GM23248 (cell line): Measurements from ENCODE around the gene GGCX. TPM values are rescaled to one million over a fixed set of nuclear protein-coding genes. Genes with fewer than 3 reads are reported as not detected.

ENCODE experiments used
- DNase-seq: peaks from one replicate; pipeline ENCODE4 v3.0.0-alpha.2; 2015
- H2AFZ ChIP-seq: fragments of 200-600 bp; sonication (generic); 2 replicates; pipeline ENCODE4 v1.6.1; 2016; ENCODE audit warnings: antibody characterized with exemption
- H3F3A ChIP-seq: fragments of 200-600 bp; sonication (generic); 2 replicates; pipeline ENCODE4 v1.6.1; 2016; ENCODE audit warnings: mild to moderate bottlenecking, antibody characterized with exemption, mixed run types; ENCODE audit not compliant: insufficient read depth
- H3K27ac ChIP-seq: fragments of 200-600 bp; sonication (generic); 2 replicates; pipeline ENCODE4 v1.5.1; 2016; ENCODE audit warnings: mild to moderate bottlenecking
- H3K27me3 ChIP-seq: fragments of 200-600 bp; sonication (generic); replicated peaks from 2 replicates; pipeline ENCODE4 v1.6.1; 2016; ENCODE audit warnings: mild to moderate bottlenecking; ENCODE audit not compliant: insufficient read depth
- H3K36me3 ChIP-seq: fragments of 200-600 bp; sonication (generic); 2 replicates; pipeline ENCODE4 v1.6.1; 2016; ENCODE audit warnings: low read depth, mild to moderate bottlenecking
- H3K4me1 ChIP-seq: fragments of 200-600 bp; sonication (generic); 2 replicates; pipeline ENCODE4 v1.6.1; 2016; ENCODE audit warnings: mild to moderate bottlenecking; ENCODE audit not compliant: insufficient read depth
- H3K4me2 ChIP-seq: fragments of 200-600 bp; sonication (generic); one replicate; pipeline ENCODE4 v1.6.1; 2016; ENCODE audit warnings: mild to moderate bottlenecking; ENCODE audit not compliant: unreplicated experiment
- H3K4me3 ChIP-seq: fragments of 200-600 bp; sonication (generic); 2 replicates; pipeline ENCODE4 v1.5.1; 2016; ENCODE audit warnings: mild to moderate bottlenecking
- H3K79me2 ChIP-seq: fragments of 200-600 bp; sonication (generic); 2 replicates; pipeline ENCODE4 v1.6.1; 2016; ENCODE audit warnings: mild to moderate bottlenecking; ENCODE audit not compliant: insufficient read depth
- H3K9ac ChIP-seq: fragments of 200-600 bp; sonication (generic); 2 replicates; pipeline ENCODE4 v1.6.1; 2016; ENCODE audit warnings: mild to moderate bottlenecking
- H3K9me2 ChIP-seq: fragments of 200-600 bp; sonication (generic); 2 replicates; pipeline ENCODE4 v1.6.1; 2016; ENCODE audit warnings: mixed run types, mild to moderate bottlenecking, moderate library complexity; ENCODE audit not compliant: insufficient read depth
- H3K9me3 ChIP-seq: fragments of 200-600 bp; sonication (generic); one replicate; pipeline ENCODE4 v1.6.1; 2017; ENCODE audit warnings: low read depth
- H4K20me1 ChIP-seq: fragments of 200-600 bp; sonication (generic); 2 replicates; pipeline ENCODE4 v1.6.0; 2016; ENCODE audit not compliant: insufficient read depth
- EZH2 ChIP-seq: fragments of 200-600 bp; sonication (generic); IDR thresholded peaks from 2 replicates; pipeline ENCODE4 v1.6.1; 2018; ENCODE audit warnings: antibody characterized with exemption, mild to moderate bottlenecking; ENCODE audit not compliant: insufficient read depth, poor library complexity, severe bottlenecking
- EZH2phosphoT487 ChIP-seq: fragments of 200-600 bp; sonication (generic); IDR thresholded peaks from 2 replicates; pipeline ENCODE4 v1.6.1; 2018; ENCODE audit warnings: antibody characterized with exemption, moderate library complexity, mild to moderate bottlenecking, low read depth; ENCODE audit not compliant: insufficient read depth
- WGBS, 2 experiments: methylation state at CpG; one replicate each; pipeline ENCODE4 v1.1.6; 2015 to 2017; ENCODE audit warnings: low lambda C conversion rate in 2 of 2, low coverage in 1 of 2; ENCODE audit errors: missing lambda C conversion rate in 2 of 2; 5-methylcytosine and 5-hydroxymethylcytosine counted together
- in situ Hi-C: fragments of 300-500 bp; cut with MboI; formaldehyde crosslinking; loops from 2 replicates; pipeline ENCODE4 v1.15.0; 2020
- polyA plus RNA-seq: library from polyadenylated mRNA; unstranded; fragments of >200 nt; fragmentation: Nextera tagmentation; extraction: Ambion mirVana; gene quantifications from 2 replicates; pipeline ENCODE4 v1.2.1, GENCODE V29; 2016
- total RNA-seq: library from RNA; depleted of rRNA; stranded (reverse); fragments of >200 nt; shearing (Covaris generic); gene quantifications from 2 replicates; pipeline ENCODE4 v1.2.3, GENCODE V29; 2014

Gene GGCX
- total and polyA plus RNA-seq, 2 experiments from 2014 or later, result 62.7 to 81.3 TPM

- no peak for TF ChIP-seq EZH2
- no peak for TF ChIP-seq EZH2phosphoT487
- in situ Hi-C loops, result no loop called here
Measured at GRCh38 chr2:85551698-85552678, 9.3 kb downstream of the GGCX start.

GRCh38 chr2:85550486-85550885, 10.8 kb downstream of the GGCX start:
- Histone ChIP-seq H3K4me1 (peaks cover 24% of the 10 kb centered on the region), H3K4me3 (no peak overlapping the region), H3K9me2 (no peaks in the 10 kb centered on the region), H3K4me2 (peak overlapping the region; percentile 55), H3K36me3 (peaks cover 24% of the 10 kb centered on the region), H4K20me1 (no peaks in the 10 kb centered on the region), H3K9ac (no peak overlapping the region), H3F3A (peaks cover 64% of the 10 kb centered on the region), H2AFZ (no peak overlapping the region), H3K27ac (peak overlapping the region; percentile 65), H3K9me3 (no peaks in the 10 kb centered on the region), H3K79me2 (peaks cover 12% of the 10 kb centered on the region; the same call in 1 of the 2 replicates), H3K27me3 (no peaks in the 10 kb centered on the region)
- 92 to 93% methylated on average over 10 of the region's 10 CpGs for WGBS, 2 experiments
- DNase-seq, result no peak
- TF ChIP-seq EZH2 (no peak), EZH2phosphoT487 (no peak)
- in situ Hi-C loops, result no loop called here

More at GRCh38 chr2:85551698-85552678, 9.3 kb downstream of the GGCX start:
- 62 to 64% methylated on average over 9 of the region's 9 CpGs for WGBS, 2 experiments
- peak; percentile 67 for DNase-seq
- no peak overlapping the region for H3K27ac ChIP-seq
- no peaks in the 10 kb centered on the region for H3K27me3 ChIP-seq
- no peaks in the 10 kb centered on the region for H3K9me3 ChIP-seq
- no peak overlapping the region for H2AFZ ChIP-seq
- no peak overlapping the region for H3K4me2 ChIP-seq
- H3K36me3 ChIP-seq, result peaks cover 16% of the 10 kb centered on the region
- no peak overlapping the region for H3K9ac ChIP-seq
- peaks cover 24% of the 10 kb centered on the region for H3K4me1 ChIP-seq
- peaks cover 49% of the 10 kb centered on the region for H3F3A ChIP-seq
- H4K20me1 ChIP-seq, result no peaks in the 10 kb centered on the region
- H3K9me2 ChIP-seq, result no peaks in the 10 kb centered on the region
- peaks cover 27% of the 10 kb centered on the region for H3K79me2 ChIP-seq
- H3K4me3 ChIP-seq, result no peak overlapping the region

DNA sequence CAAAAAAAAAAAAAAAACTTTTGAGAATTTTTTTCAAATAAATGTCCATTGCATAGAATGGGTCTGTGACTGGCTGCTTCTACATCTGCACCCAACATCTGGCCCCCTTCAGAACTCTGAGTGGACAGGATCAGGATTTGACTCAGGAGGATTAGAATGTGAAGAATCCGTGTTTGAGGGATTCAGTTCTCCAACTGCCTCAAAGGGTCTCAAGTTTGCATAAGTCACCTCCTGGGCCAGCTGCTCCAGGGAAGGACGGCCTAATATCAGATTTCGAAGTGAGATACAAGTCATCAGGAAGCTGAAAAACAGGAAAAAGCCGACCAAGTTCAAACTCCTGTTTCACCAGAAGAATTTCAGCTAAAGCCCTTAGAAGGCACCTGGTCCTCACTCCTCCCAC, 11.5 kb downstream of the GGCX start:
- peaks cover 24% of the 10 kb centered on the region for H3K4me1 ChIP-seq
- DNase-seq, result peak; percentile 88
- H3K36me3 ChIP-seq, result peaks cover 30% of the 10 kb centered on the region
- no peaks in the 10 kb centered on the region for H4K20me1 ChIP-seq
- H3K9me3 ChIP-seq, result no peaks in the 10 kb centered on the region
- H3K9ac ChIP-seq, result peak overlapping the region; percentile 28; the same call in 1 of the 2 replicates
- H3K4me3 ChIP-seq, result no peak overlapping the region
- no peaks in the 10 kb centered on the region for H3K27me3 ChIP-seq
- peaks cover 8% of the 10 kb centered on the region; the same call in 1 of the 2 replicates for H3K79me2 ChIP-seq
- no peaks in the 10 kb centered on the region for H3K9me2 ChIP-seq
- peak overlapping the region; percentile 55 for H3K4me2 ChIP-seq
- in situ Hi-C loops, result loop anchor here (5.0 kb wide), 1 partner anchor 128 kb away; no protein-coding TSS in a partner anchor
- TF ChIP-seq EZH2 (no peak), EZH2phosphoT487 (no peak)
- WGBS, 2 experiments, result 3 to 7% methylated on average over 4 of the region's 4 CpGs
- peaks cover 71% of the 10 kb centered on the region for H3F3A ChIP-seq
- H3K27ac ChIP-seq, result peak overlapping the region; percentile 65
- H2AFZ ChIP-seq, result no peak overlapping the region

DNA sequence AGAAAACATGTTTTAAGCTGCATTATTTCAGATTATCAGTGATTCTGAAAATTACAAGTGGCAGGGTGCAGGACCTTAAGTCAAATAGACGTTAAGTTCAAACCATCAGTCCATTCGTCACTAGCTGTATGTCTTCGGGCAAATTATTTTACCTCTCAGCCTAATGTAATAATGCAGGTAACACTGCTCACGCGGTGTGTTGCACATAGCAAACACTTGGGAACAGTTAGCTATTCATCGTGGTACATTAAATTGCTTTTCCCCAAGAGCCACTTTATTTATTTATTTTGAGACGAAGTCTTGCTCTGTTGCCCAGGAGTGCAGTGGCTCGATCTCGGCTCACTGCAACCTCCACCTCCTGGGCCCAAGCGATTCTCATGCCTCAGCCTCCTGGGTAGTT, 12.2 kb downstream of the GGCX start:
- peak overlapping the region; percentile 65 for H3K27ac ChIP-seq
- H3K36me3 ChIP-seq, result peaks cover 34% of the 10 kb centered on the region
- DNase-seq, result no peak

More for the DNA sequence above, 12.2 kb downstream of the GGCX start:
- TF ChIP-seq EZH2phosphoT487 (no peak), EZH2 (no peak)
- Histone ChIP-seq H4K20me1 (no peaks in the 10 kb centered on the region), H3K9me2 (no peaks in the 10 kb centered on the region), H3K4me2 (peak overlapping the region; percentile 55), H3F3A (peaks cover 78% of the 10 kb centered on the region), H3K79me2 (peaks cover 13% of the 10 kb centered on the region; the same call in 1 of the 2 replicates), H2AFZ (no peak overlapping the region), H3K9me3 (no peaks in the 10 kb centered on the region), H3K9ac (no peak overlapping the region), H3K4me3 (no peak overlapping the region), H3K27me3 (no peaks in the 10 kb centered on the region), H3K4me1 (peaks cover 27% of the 10 kb centered on the region)
- in situ Hi-C loops, result loop anchor here (5.0 kb wide), 1 partner anchor 127 kb away; no protein-coding TSS in a partner anchor
- WGBS, 2 experiments, result 81 to 85% methylated on average over 10 of the region's 10 CpGs
